Fibroblast of gingiva (primary cell): ENCODE results near the gene PPP1R1B.

Experiments used
- DNase-seq: peaks from one replicate; pipeline ENCODE4 v3.0.0-alpha.2; 2011; ENCODE audit warnings: low read depth

The PPP1R1B gene

DNA sequence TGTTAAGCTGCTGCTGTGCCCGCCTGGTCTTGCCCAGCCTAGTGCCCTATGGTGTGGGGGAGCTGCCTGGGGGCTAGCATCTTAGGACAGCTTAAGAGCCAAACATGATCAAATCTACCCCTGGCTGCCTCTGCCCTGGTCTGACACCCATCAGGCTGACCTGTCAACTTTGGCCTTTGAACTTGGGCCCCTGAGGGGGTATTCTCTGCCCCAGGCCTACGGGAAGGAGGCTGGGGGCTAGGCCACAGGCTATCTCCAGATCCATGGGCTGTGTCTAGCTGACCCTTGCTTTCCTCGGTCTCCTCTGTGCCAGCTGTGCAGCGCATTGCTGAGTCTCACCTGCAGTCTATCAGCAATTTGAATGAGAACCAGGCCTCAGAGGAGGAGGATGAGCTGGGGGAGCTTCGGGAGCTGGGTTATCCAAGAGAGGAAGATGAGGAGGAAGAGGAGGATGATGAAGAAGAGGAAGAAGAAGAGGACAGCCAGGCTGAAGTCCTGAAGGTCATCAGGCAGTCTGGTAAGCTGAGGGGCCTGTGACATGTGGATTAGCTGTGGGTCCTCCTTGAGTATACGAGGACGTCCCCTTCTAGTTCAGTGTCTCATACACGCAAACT lies 6.9 kb downstream of the PPP1R1B start:
- no peak for DNase-seq

DNA sequence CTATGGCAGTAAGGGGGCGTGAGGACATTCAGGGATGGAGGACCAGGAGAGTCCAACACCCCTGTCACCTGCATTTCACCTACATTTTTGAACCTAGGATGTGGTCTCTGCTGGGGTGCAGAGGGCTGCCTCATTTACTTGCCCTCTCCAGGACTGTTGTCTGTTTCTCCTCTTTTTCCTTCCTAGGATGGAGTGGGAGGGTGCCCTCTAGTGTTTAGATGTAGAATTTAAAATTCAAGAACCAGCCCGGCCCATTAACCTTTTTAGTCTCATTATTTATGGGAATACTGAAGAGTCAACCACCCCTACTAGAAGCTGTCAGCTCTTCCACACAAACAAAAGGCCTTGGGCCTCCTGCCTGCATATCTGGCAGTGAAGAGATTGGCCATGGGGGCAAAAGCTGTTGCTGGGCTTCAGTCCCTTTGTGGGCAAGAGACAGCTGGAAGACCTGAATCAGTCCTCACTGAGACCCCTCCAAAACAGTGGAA lies 7.7 kb downstream of the PPP1R1B start:
- peak; percentile 26 for DNase-seq

DNA sequence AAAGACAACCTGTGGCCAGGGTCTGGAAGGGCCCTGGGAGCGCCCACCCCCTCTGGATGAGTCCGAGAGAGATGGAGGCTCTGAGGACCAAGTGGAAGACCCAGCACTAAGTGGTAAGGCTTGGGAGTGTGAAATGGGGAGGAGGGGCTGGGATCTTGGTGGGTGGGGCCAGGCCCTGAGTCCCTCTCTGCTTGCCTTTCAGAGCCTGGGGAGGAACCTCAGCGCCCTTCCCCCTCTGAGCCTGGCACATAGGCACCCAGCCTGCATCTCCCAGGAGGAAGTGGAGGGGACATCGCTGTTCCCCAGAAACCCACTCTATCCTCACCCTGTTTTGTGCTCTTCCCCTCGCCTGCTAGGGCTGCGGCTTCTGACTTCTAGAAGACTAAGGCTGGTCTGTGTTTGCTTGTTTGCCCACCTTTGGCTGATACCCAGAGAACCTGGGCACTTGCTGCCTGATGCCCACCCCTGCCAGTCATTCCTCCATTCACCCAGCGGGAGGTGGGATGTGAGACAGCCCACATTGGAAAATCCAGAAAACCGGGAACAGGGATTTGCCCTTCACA lies 8.9 kb downstream of the PPP1R1B start:
- DNase-seq = no peak

GRCh38 chr17:39636587-39636926 lies 9.8 kb downstream of the PPP1R1B start:
- DNase-seq = no peak

DNA sequence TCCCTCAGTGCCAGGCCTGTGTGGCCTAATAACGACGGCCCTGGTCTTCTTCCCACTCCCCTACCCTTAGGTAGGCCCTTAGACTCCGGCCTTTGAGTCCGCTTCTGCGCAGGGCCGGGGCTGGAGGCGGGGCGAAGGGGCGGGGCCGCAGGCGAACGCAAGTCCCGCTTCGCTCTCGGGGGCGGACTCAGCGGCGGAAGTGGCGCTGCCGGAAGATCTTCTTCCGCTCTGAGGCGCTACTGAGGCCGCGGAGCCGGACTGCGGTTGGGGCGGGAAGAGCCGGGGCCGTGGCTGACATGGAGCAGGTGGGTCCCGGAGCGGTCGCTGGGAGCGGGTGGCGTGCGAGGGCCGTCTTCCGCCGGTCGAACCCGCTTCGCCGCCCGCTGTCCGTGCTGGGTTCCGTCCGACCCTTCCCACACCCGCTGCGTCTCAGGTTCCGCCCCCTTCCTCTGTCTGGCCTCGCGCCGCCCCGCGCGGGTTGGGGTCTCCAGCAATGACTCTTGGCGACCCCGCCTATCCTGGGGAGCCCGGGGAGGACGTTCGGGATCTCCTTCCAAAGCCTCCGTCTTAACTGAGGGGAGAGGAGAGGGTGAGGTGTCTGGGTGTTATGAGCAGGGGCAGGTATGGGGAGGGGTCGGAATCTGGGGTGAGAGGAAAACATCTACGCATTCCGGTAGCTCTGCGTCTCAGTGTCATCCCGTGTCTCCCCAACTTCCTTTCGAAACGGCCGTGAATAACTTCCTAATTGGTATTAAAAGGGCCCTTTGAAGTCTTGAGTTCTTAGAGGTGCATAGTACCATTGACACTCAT lies 10.4 kb downstream of the PPP1R1B start, which contains the start of gene STARD3:
TSS of gene STARD3 (plus strand) at position 218 of the 810 bp plus-strand sequence. CDS start 16,388 bp downstream, outside the sequence.
- DNase-seq = peak; percentile 89

- no peak for DNase-seq
Measured at GRCh38 chr17:39638317-39638716, 11.6 kb downstream of the PPP1R1B start.

- no peak for DNase-seq
Measured at GRCh38 chr17:39639043-39639442, 12.3 kb downstream of the PPP1R1B start.

- no peak for DNase-seq
Measured at GRCh38 chr17:39639566-39640458, 13.1 kb downstream of the PPP1R1B start.

GRCh38 chr17:39640591-39641031 lies 13.9 kb downstream of the PPP1R1B start:
- no peak for DNase-seq

- DNase-seq = no peak
Measured at GRCh38 chr17:39641097-39641496, 14.3 kb downstream of the PPP1R1B start.

- DNase-seq = no peak
Measured at GRCh38 chr17:39641883-39642282, 15.1 kb downstream of the PPP1R1B start.

GRCh38 chr17:39642291-39643074 lies 15.7 kb downstream of the PPP1R1B start:
- DNase-seq = no peak

- no peak for DNase-seq
Measured at GRCh38 chr17:39643271-39643670, 16.5 kb downstream of the PPP1R1B start.

DNA sequence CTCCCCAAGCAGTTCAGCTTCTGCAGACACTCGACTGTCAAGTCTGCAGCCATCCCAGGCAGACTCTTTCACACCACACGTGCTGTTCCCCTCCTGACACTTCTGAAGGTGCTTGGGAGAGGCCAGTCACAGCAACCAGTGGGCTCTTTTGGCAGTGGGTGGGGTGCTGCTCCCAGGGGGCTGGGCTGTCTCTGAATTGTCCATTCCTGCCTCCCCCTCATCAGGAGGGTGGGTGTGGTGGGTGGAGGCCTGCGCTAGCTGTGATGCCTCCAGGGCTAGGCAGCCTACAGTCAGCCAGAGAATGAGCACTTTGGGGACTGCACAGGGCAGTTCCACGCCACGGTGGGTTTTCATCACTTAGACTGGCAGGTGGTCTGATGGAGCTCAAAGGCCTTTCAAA lies 20.5 kb downstream of the PPP1R1B start:
- DNase-seq = no peak

DNA sequence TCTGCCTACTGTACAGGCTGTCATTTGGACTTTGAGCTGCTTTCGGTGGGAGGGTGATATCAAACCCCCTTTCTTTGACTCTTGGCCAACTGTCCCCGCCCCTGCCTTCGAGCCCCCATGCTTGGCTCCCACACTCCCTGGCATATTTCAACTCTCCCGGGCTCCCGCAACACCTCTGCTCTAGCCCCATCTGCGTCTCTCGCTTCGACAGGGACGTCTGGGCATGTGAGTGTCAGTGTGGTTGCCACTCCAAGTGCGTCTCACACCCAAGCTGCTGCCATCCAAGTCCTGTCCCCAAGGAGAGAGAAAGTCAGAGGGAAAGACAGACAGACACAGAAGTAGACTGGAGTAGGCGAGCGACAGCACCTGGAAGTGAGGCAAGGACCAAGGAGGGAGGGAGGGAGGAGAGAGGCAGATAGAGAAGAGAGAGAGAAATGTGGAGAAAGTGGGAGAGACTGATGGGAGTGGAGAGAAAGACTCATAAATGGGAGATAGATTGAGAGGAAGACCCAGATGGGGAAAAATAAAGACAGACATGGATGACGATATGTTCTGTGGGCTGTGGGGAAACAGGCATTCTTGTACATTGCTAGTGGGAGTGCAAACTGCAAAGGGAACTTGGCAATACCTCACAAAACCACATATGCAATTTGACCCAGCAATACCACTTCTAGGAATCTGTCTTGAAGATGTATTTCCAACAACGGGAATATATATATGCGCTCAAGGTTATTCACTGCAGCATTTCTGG lies 22.0 kb downstream of the PPP1R1B start:
- DNase-seq = peak; percentile 33

DNA sequence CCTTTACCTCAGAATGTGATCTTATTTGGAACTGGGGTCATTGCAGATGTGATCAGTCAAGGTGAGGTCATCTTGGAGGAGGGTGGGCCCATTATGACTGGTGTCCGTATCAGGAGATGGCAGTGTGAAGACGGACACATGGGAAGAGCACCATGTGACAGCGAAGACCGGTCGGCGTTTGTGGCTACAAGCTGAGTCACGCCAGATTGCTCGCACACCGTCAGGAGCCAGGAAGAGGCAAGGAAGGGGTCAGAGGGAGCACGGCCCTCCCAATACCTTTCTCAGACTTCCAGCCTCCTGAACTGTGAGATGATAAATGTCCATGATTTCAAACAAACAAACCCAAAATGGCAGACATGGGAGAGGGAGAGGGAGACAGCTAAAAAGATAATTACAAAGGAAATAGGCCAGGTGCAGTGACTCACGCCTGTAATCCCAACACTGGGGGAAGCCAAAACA lies 23.4 kb downstream of the PPP1R1B start:
- no peak for DNase-seq

- DNase-seq = no peak
Measured at GRCh38 chr17:39651923-39652586, 25.3 kb downstream of the PPP1R1B start.

- no peak for DNase-seq
Measured at GRCh38 chr17:39652587-39653315, 26.0 kb downstream of the PPP1R1B start.

DNA sequence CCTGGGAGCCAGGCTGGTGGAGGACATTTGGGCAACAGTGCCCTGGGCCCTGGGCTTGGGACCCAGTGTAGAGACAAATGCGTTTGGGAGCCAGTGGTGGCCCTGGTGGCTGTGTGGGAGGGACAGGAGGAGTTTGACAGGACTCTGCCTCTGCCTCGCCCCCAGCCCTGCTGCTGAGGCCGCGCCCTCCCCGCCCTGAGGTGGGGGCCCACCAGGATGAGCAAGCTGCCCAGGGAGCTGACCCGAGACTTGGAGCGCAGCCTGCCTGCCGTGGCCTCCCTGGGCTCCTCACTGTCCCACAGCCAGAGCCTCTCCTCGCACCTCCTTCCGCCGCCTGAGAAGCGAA lies 26.5 kb downstream of the PPP1R1B start:
- DNase-seq = no peak
